K562 (cell line): ENCODE measurements around the gene KIF26B. TPM values are rescaled to one million over a fixed set of nuclear protein-coding genes. Genes with fewer than 3 reads are reported as not detected.

Experiments
- ATAC-seq: fragments of 200-7000 bp; cut with Tn5 transposase; 3 replicates; pipeline ENCODE4 v1.9.1; 2020; ENCODE audit warnings: moderate library complexity
- BruUV-seq: library from RNA; stranded (reverse); fragments of 400-500 nt; replicated peaks from 2 replicates; lab custom pipeline; 2021; lab: Mats Ljungman, UMichigan
- CTCF ChIA-PET: fragments of 300-600 bp; formaldehyde crosslinking; extraction: SDS; loops from one replicate; lab custom pipeline; 2021; ENCODE audit warnings: low intra/inter-chr PET ratio; lab: Yijun Ruan, JAX
- POLR2A ChIA-PET: fragments of 300-600, 350-650 bp; sonication (Branson Sonifier 250); formaldehyde crosslinking; extraction: SDS; loops from one replicate; lab custom pipeline; 2021; ENCODE audit warnings: antibody characterized with exemption, inconsistent platforms; lab: Yijun Ruan, JAX
- DNase-seq, 4 experiments: peaks; one replicate each; pipeline versions ENCODE4 v3.0.0 to v3.0.0-alpha.2; 2011 to 2018; ENCODE audit warnings: low spot score in 3 of 4, mixed read lengths in 3 of 4; ENCODE audit errors: extremely low read depth in 1 of 4
- FAIRE-seq: peaks from 2 replicates; lab custom pipeline; 2011; peaks lifted over from hg19 to GRCh38; lab: Jason Lieb, UNC
- H2AFZ ChIP-seq: 2 replicates; pipeline ENCODE4 v1.6.0; 2011; ENCODE audit warnings: low read depth, low read length, control low read depth, inconsistent platforms
- H3K27ac ChIP-seq: fragments of 200-600 bp; 3 replicates; pipeline ENCODE4 v1.8.0; 2011; ENCODE audit warnings: low read depth, mild to moderate bottlenecking, control low read depth, inconsistent platforms, low read length, moderate library complexity, mixed read lengths; ENCODE audit errors: extremely low read depth
- H3K27me3 ChIP-seq, 2 experiments: fragments of 300-600 bp in 1 of 2; 2 replicates in 1 of 2; 3 replicates in 1 of 2; pipeline versions ENCODE4 v1.6.0 to v1.8.0; 2011; ENCODE audit warnings: inconsistent platforms in 2 of 2, low read length in 2 of 2, mild to moderate bottlenecking in 1 of 2, mixed read lengths in 1 of 2, moderate library complexity in 1 of 2; ENCODE audit not compliant: control insufficient read depth in 2 of 2, insufficient read depth in 2 of 2
- H3K36me3 ChIP-seq: fragments of 300-600 bp; 3 replicates; pipeline ENCODE4 v1.8.0; 2011; ENCODE audit warnings: mild to moderate bottlenecking, low read length, inconsistent platforms; ENCODE audit not compliant: control insufficient read depth, insufficient read depth
- H3K4me1 ChIP-seq, 2 experiments: fragments of 200-600 bp in 1 of 2; replicated peaks in 1 of 2; 2 replicates in 1 of 2; 3 replicates in 1 of 2; pipeline versions ENCODE4 v1.5.1 to v1.8.0; 2011; ENCODE audit warnings: inconsistent platforms in 2 of 2, low read length in 2 of 2, mild to moderate bottlenecking in 1 of 2, mixed read lengths in 1 of 2, moderate library complexity in 1 of 2; ENCODE audit not compliant: control insufficient read depth in 2 of 2, insufficient read depth in 2 of 2
- H3K4me2 ChIP-seq: 2 replicates; pipeline ENCODE4 v1.6.1; 2011; ENCODE audit warnings: low read length, control low read depth, inconsistent platforms, mixed read lengths; ENCODE audit not compliant: insufficient read depth
- H3K4me3 ChIP-seq: fragments of 200-600 bp; sonication (generic), shearing (Covaris generic); 2 replicates; pipeline ENCODE4 v1.5.1; 2016; ENCODE audit warnings: control low read depth, inconsistent platforms
- H3K79me2 ChIP-seq: fragments of 200-600 bp; 3 replicates; pipeline ENCODE4 v1.8.0; 2011; ENCODE audit warnings: low read length, inconsistent platforms; ENCODE audit not compliant: control insufficient read depth, insufficient read depth
- H3K9ac ChIP-seq, 2 experiments: 2 replicates each; pipeline versions ENCODE4 v1.6.0 to v1.6.1; 2011; ENCODE audit warnings: low read depth in 2 of 2, low read length in 2 of 2, control low read depth in 1 of 2, inconsistent platforms in 1 of 2, mild to moderate bottlenecking in 1 of 2, mixed read lengths in 1 of 2; ENCODE audit not compliant: insufficient read depth in 1 of 2
- H3K9me1 ChIP-seq: one replicate; pipeline ENCODE4 v1.6.0; 2011; ENCODE audit warnings: inconsistent platforms, mild to moderate bottlenecking, low read length, moderate library complexity; ENCODE audit not compliant: control insufficient read depth, insufficient read depth
- H3K9me3 ChIP-seq: replicated peaks from 2 replicates; pipeline ENCODE4 v1.5.1; 2011; ENCODE audit warnings: low read depth, low read length, inconsistent platforms; ENCODE audit not compliant: control insufficient read depth, insufficient read depth
- H4K20me1 ChIP-seq: replicated peaks from 2 replicates; pipeline ENCODE4 v1.6.1; 2011; ENCODE audit warnings: low read length, inconsistent platforms, mixed read lengths; ENCODE audit not compliant: control insufficient read depth, insufficient read depth
- CEBPG ChIP-seq, 3 experiments: fragments of 200-800 bp in 1 of 3; sonication (Bioruptor generic) in 1 of 3; sonication (generic) in 1 of 3; formaldehyde crosslinking in 1 of 3; IDR thresholded peaks in 2 of 3; conservative IDR thresholded peaks in 1 of 3; 2 replicates each; pipeline versions ENCODE4 v1.6.1 to v1.8.0; 2016 to 2022; ENCODE audit warnings: missing compliant biosample characterization in 2 of 3, missing genetic modification characterization in 2 of 3, mild to moderate bottlenecking in 1 of 3, missing genetic modification reagents in 1 of 3
- ZKSCAN3 ChIP-seq: fragments of 250-450 bp; sonication (Bioruptor Pico); IDR thresholded peaks from 2 replicates; pipeline ENCODE4 v1.4.0; 2020
- WGBS: fragments of 100-300 bp; shearing (Covaris generic); methylation state at CpG from one replicate; pipeline ENCODE4 v1.1.6; 2016; ENCODE audit warnings: low coverage, mixed read lengths; ENCODE audit not compliant: insufficient coverage; ENCODE audit errors: missing lambda C conversion rate; 5-methylcytosine and 5-hydroxymethylcytosine counted together
- in situ Hi-C: fragments of 300-500 bp; cut with MboI; formaldehyde crosslinking; loops from 4 replicates; pipeline ENCODE4 v1.15.0; 2018; ENCODE audit warnings: inconsistent platforms, mixed read lengths
- intact Hi-C: fragments of 100-400 bp; cut with micrococcal nuclease; formaldehyde crosslinking; loops from 2 replicates; pipeline ENCODE4 v1.14.2; 2022
- polyA plus RNA-seq, 8 experiments: library from polyadenylated mRNA; depleted of rRNA in 4 of 8; stranded (reverse) in 5 of 8; unstranded in 3 of 8; fragments of >200 nt; fragmentation: Nextera tagmentation in 2 of 8; fragmentation: Illumina TruSeq in 1 of 8; extraction: Ambion mirVana in 2 of 8; extraction: Trizol in 1 of 8; gene quantifications; 2 replicates each; pipeline versions ENCODE4 v1.2.1 to v1.2.3, GENCODE V29; 2011 to 2014; ENCODE audit warnings: inconsistent platforms in 1 of 8, missing spikeins in 1 of 8
- total RNA-seq, 7 experiments: library from RNA; depleted of rRNA in 6 of 7; stranded (reverse); fragments of >200 nt in 6 of 7; fragmentation: Illumina TruSeq in 2 of 7; extraction: Trizol in 2 of 7; gene quantifications; 2 replicates each; pipeline versions ENCODE4 v1.2.1 to v1.2.3, GENCODE V29; 2011 to 2021; ENCODE audit warnings: low replicate concordance in 1 of 7
- TF ChIP-seq, protein P1 (sequence below), 3 experiments: IDR thresholded peaks in 2 of 3; conservative IDR thresholded peaks in 1 of 3; 2 replicates each; pipeline ENCODE4 v1.5.1; 2011 to 2012; ENCODE audit warnings: low read length in 3 of 3, mild to moderate bottlenecking in 3 of 3, control low read depth in 2 of 3, improper control_type of control experiment in 1 of 3, inconsistent platforms in 1 of 3, low read depth in 1 of 3, mixed read lengths in 1 of 3, moderate library complexity in 1 of 3; ENCODE audit not compliant: insufficient read depth in 2 of 3
- TF ChIP-seq, protein P2 (sequence below): fragments of 450-650 bp; IDR thresholded peaks from 2 replicates; pipeline ENCODE4 v1.6.1; 2016; ENCODE audit warnings: mild to moderate bottlenecking, moderate library complexity

KIF26B gene
- total and polyA plus RNA-seq, 9 of the 15 experiments (the other 6 are each of a cell fraction or from before 2014, with no cell fraction given), result 0.02 to 0.08 (median 0.03) TPM; not detected in 6

DNA sequence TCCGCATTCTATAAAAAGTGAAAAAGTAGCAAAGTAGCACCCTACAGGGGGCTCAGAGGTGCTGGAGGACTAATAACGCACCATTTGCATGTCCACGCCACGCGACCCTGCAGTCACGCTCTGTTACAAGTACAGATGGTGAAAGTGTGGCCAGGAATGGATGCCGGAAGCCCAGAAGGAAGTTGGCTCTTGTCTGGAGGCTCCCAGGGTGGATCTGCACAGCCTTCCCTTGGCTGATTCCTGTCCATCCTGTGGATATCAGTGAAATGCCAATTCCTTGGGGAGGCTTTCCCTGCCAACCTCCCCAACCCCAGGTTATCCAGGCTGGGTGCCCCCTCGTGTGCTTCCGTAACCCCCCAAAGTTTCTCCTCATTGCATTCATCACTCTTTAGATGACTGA is 396.8 kb downstream of the KIF26B start:
- CTCF ChIA-PET, result no interaction called here
- H3K9me1 ChIP-seq, result no peaks in the 10 kb centered on the region
- no TSS peak for BruUV-seq
- H3K9me3 ChIP-seq, result no peaks in the 10 kb centered on the region; the same call in 1 of the 2 replicates
- in situ Hi-C loops (no loop called here), intact Hi-C loops (no loop called here)
- H3K79me2 ChIP-seq, result no peaks in the 10 kb centered on the region
- no peak overlapping the region for H3K4me2 ChIP-seq
- WGBS, result 9% methylated on average over 9 of the region's 9 CpGs
- no peaks in the 10 kb centered on the region for H4K20me1 ChIP-seq
- H3K27ac ChIP-seq, result no peak overlapping the region
- no peak overlapping the region for H3K9ac ChIP-seq
- H2AFZ ChIP-seq, result no peak overlapping the region
- DNase-seq (no peak), FAIRE-seq (no peak), ATAC-seq (no peak)
- H3K4me1 ChIP-seq, result 0 out of 5 replicates have a peak, but pooled peaks cover 0 to 3% of the 10 kb centered on the region in 2 experiments
- peaks cover 46 to 76% of the 10 kb centered on the region in 2 experiments for H3K27me3 ChIP-seq
- POLR2A ChIA-PET, result interaction anchor here (0.5 to 0.6 kb wide), 2 partner anchors 22 to 78 kb away, joined by 3 read pairs; no protein-coding TSS in a partner anchor
- no peak overlapping the region for H3K4me3 ChIP-seq
- no peaks in the 10 kb centered on the region for H3K36me3 ChIP-seq
- no peak for TF ChIP-seq ZKSCAN3 (CRISPR knock-in tag)
- no peak for TF ChIP-seq CEBPG (CRISPR knock-in tag; IDR thresholded peaks at IDR 0.05)
- no peak for TF ChIP-seq CEBPG (tag; conservative IDR thresholded peaks at IDR 0.05 in 1 of 2, IDR thresholded peaks at IDR 0.05 in 1 of 2)
- TF ChIP-seq, protein P1, sequence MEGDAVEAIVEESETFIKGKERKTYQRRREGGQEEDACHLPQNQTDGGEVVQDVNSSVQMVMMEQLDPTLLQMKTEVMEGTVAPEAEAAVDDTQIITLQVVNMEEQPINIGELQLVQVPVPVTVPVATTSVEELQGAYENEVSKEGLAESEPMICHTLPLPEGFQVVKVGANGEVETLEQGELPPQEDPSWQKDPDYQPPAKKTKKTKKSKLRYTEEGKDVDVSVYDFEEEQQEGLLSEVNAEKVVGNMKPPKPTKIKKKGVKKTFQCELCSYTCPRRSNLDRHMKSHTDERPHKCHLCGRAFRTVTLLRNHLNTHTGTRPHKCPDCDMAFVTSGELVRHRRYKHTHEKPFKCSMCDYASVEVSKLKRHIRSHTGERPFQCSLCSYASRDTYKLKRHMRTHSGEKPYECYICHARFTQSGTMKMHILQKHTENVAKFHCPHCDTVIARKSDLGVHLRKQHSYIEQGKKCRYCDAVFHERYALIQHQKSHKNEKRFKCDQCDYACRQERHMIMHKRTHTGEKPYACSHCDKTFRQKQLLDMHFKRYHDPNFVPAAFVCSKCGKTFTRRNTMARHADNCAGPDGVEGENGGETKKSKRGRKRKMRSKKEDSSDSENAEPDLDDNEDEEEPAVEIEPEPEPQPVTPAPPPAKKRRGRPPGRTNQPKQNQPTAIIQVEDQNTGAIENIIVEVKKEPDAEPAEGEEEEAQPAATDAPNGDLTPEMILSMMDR (IDR thresholded peaks at IDR 0.05 in 2 of 3, conservative IDR thresholded peaks at IDR 0.05 in 1 of 3; ENCODE audit: insufficient read depth in 2 of 3, low read depth in 1 of 3, low read length in 3 of 3), result no peak
- TF ChIP-seq, protein P2, sequence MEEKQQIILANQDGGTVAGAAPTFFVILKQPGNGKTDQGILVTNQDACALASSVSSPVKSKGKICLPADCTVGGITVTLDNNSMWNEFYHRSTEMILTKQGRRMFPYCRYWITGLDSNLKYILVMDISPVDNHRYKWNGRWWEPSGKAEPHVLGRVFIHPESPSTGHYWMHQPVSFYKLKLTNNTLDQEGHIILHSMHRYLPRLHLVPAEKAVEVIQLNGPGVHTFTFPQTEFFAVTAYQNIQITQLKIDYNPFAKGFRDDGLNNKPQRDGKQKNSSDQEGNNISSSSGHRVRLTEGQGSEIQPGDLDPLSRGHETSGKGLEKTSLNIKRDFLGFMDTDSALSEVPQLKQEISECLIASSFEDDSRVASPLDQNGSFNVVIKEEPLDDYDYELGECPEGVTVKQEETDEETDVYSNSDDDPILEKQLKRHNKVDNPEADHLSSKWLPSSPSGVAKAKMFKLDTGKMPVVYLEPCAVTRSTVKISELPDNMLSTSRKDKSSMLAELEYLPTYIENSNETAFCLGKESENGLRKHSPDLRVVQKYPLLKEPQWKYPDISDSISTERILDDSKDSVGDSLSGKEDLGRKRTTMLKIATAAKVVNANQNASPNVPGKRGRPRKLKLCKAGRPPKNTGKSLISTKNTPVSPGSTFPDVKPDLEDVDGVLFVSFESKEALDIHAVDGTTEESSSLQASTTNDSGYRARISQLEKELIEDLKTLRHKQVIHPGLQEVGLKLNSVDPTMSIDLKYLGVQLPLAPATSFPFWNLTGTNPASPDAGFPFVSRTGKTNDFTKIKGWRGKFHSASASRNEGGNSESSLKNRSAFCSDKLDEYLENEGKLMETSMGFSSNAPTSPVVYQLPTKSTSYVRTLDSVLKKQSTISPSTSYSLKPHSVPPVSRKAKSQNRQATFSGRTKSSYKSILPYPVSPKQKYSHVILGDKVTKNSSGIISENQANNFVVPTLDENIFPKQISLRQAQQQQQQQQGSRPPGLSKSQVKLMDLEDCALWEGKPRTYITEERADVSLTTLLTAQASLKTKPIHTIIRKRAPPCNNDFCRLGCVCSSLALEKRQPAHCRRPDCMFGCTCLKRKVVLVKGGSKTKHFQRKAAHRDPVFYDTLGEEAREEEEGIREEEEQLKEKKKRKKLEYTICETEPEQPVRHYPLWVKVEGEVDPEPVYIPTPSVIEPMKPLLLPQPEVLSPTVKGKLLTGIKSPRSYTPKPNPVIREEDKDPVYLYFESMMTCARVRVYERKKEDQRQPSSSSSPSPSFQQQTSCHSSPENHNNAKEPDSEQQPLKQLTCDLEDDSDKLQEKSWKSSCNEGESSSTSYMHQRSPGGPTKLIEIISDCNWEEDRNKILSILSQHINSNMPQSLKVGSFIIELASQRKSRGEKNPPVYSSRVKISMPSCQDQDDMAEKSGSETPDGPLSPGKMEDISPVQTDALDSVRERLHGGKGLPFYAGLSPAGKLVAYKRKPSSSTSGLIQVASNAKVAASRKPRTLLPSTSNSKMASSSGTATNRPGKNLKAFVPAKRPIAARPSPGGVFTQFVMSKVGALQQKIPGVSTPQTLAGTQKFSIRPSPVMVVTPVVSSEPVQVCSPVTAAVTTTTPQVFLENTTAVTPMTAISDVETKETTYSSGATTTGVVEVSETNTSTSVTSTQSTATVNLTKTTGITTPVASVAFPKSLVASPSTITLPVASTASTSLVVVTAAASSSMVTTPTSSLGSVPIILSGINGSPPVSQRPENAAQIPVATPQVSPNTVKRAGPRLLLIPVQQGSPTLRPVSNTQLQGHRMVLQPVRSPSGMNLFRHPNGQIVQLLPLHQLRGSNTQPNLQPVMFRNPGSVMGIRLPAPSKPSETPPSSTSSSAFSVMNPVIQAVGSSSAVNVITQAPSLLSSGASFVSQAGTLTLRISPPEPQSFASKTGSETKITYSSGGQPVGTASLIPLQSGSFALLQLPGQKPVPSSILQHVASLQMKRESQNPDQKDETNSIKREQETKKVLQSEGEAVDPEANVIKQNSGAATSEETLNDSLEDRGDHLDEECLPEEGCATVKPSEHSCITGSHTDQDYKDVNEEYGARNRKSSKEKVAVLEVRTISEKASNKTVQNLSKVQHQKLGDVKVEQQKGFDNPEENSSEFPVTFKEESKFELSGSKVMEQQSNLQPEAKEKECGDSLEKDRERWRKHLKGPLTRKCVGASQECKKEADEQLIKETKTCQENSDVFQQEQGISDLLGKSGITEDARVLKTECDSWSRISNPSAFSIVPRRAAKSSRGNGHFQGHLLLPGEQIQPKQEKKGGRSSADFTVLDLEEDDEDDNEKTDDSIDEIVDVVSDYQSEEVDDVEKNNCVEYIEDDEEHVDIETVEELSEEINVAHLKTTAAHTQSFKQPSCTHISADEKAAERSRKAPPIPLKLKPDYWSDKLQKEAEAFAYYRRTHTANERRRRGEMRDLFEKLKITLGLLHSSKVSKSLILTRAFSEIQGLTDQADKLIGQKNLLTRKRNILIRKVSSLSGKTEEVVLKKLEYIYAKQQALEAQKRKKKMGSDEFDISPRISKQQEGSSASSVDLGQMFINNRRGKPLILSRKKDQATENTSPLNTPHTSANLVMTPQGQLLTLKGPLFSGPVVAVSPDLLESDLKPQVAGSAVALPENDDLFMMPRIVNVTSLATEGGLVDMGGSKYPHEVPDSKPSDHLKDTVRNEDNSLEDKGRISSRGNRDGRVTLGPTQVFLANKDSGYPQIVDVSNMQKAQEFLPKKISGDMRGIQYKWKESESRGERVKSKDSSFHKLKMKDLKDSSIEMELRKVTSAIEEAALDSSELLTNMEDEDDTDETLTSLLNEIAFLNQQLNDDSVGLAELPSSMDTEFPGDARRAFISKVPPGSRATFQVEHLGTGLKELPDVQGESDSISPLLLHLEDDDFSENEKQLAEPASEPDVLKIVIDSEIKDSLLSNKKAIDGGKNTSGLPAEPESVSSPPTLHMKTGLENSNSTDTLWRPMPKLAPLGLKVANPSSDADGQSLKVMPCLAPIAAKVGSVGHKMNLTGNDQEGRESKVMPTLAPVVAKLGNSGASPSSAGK, result no peak
